SK-N-SH treated with all-trans-retinoic acid at 6 μM for 48 hours (cell line): ENCODE results near the gene DPP6.

Source experiments
- ATAC-seq: fragments of 200-7000 bp; cut with Tn5 transposase; 3 replicates; pipeline ENCODE4 v1.9.1; 2020; ENCODE audit warnings: mild to moderate bottlenecking, moderate library complexity
- ARNTL ChIP-seq: fragments of 450-650 bp; formaldehyde crosslinking; IDR thresholded peaks from 2 replicates; pipeline ENCODE4 v1.5.0; 2020; ENCODE audit warnings: low read depth, mild to moderate bottlenecking, moderate library complexity, borderline replicate concordance
- CREB5 ChIP-seq: fragments of 250-450 bp; sonication (Bioruptor Pico); IDR thresholded peaks from 2 replicates; pipeline ENCODE4 v1.5.1; 2020; ENCODE audit warnings: low read depth, mild to moderate bottlenecking, moderate library complexity
- CSDC2 ChIP-seq: fragments of 250-450 bp; sonication (Bioruptor Pico); IDR thresholded peaks from 2 replicates; pipeline ENCODE4 v1.5.0; 2020; ENCODE audit warnings: mild to moderate bottlenecking, moderate library complexity
- ESRRG ChIP-seq: fragments of 250-450 bp; sonication (Bioruptor Pico); IDR thresholded peaks from 2 replicates; pipeline ENCODE4 v1.6.1; 2021; ENCODE audit warnings: mild to moderate bottlenecking
- GLIS3 ChIP-seq: fragments of 250-450 bp; sonication (Bioruptor Pico); IDR thresholded peaks from 2 replicates; pipeline ENCODE4 v1.5.0; 2020; ENCODE audit warnings: mild to moderate bottlenecking, moderate library complexity
- ISL1 ChIP-seq: fragments of 250-450 bp; sonication (Bioruptor Pico); IDR thresholded peaks from 2 replicates; pipeline ENCODE4 v2.1.2; 2022; ENCODE audit warnings: mild to moderate bottlenecking, moderate library complexity
- OSR1 ChIP-seq: fragments of 250-450 bp; sonication (Bioruptor Pico); IDR thresholded peaks from 2 replicates; pipeline ENCODE4 v1.8.0; 2022; ENCODE audit warnings: moderate library complexity, mild to moderate bottlenecking, inconsistent platforms
- PATZ1 ChIP-seq: fragments of 250-450 bp; sonication (Bioruptor Pico); IDR thresholded peaks from 2 replicates; pipeline ENCODE4 v1.8.0; 2020; ENCODE audit warnings: mild to moderate bottlenecking, moderate library complexity, borderline replicate concordance
- POU6F1 ChIP-seq: fragments of 250-450 bp; sonication (Bioruptor Pico); IDR thresholded peaks from 2 replicates; pipeline ENCODE4 v1.8.0; 2021; ENCODE audit warnings: low read depth, mild to moderate bottlenecking, moderate library complexity, borderline replicate concordance
- PPARA ChIP-seq: fragments of 250-450 bp; sonication (Bioruptor Pico); IDR thresholded peaks from 2 replicates; pipeline ENCODE4 v1.5.0; 2020; ENCODE audit warnings: mild to moderate bottlenecking, borderline replicate concordance
- RARB ChIP-seq: fragments of 250-450 bp; sonication (Bioruptor Pico); IDR thresholded peaks from 2 replicates; pipeline ENCODE4 v1.8.0; 2021; ENCODE audit warnings: mild to moderate bottlenecking, moderate library complexity
- SNAI2 ChIP-seq: fragments of 250-450 bp; sonication (Bioruptor Pico); IDR thresholded peaks from 2 replicates; pipeline ENCODE4 v1.5.0; 2020; ENCODE audit warnings: mild to moderate bottlenecking, moderate library complexity
- TCF4 ChIP-seq: fragments of 250-450 bp; sonication (Bioruptor Pico); IDR thresholded peaks from 2 replicates; pipeline ENCODE4 v1.8.0; 2021; ENCODE audit warnings: mild to moderate bottlenecking, moderate library complexity, borderline replicate concordance
- TOX ChIP-seq: fragments of 250-450 bp; sonication (Bioruptor Pico); IDR thresholded peaks from 2 replicates; pipeline ENCODE4 v1.8.0; 2021; ENCODE audit warnings: mild to moderate bottlenecking, moderate library complexity, borderline replicate concordance
- ZC3H10 ChIP-seq: fragments of 250-450 bp; sonication (Bioruptor Pico); IDR thresholded peaks from 2 replicates; pipeline ENCODE4 v1.5.1; 2021; ENCODE audit warnings: mild to moderate bottlenecking, moderate library complexity
- ZNF70 ChIP-seq: fragments of 450-650 bp; formaldehyde crosslinking; IDR thresholded peaks from 2 replicates; pipeline ENCODE4 v1.5.0; 2020; ENCODE audit warnings: mild to moderate bottlenecking, moderate library complexity
- ZNF8 ChIP-seq: fragments of 450-650 bp; formaldehyde crosslinking; IDR thresholded peaks from 2 replicates; pipeline ENCODE4 v1.5.0; 2020; ENCODE audit warnings: mild to moderate bottlenecking, moderate library complexity
- TF ChIP-seq, protein P1 (sequence below): fragments of 250-450 bp; sonication (Bioruptor Pico); IDR thresholded peaks from 2 replicates; pipeline ENCODE4 v1.5.0; 2020; ENCODE audit warnings: mild to moderate bottlenecking, moderate library complexity
- TF ChIP-seq, protein P2 (sequence below): fragments of 250-450 bp; sonication (Bioruptor Pico); IDR thresholded peaks from 2 replicates; pipeline ENCODE4 v1.5.1; 2021; ENCODE audit warnings: mild to moderate bottlenecking, moderate library complexity

DPP6 gene

GRCh38 chr7:154438571-154439367 lies 386.6 kb downstream of the DPP6 start (continued):
- TF ChIP-seq PATZ1 (CRISPR knock-in tag) = no peak
- TF ChIP-seq, all 23 proteins: peak for 0

DNA sequence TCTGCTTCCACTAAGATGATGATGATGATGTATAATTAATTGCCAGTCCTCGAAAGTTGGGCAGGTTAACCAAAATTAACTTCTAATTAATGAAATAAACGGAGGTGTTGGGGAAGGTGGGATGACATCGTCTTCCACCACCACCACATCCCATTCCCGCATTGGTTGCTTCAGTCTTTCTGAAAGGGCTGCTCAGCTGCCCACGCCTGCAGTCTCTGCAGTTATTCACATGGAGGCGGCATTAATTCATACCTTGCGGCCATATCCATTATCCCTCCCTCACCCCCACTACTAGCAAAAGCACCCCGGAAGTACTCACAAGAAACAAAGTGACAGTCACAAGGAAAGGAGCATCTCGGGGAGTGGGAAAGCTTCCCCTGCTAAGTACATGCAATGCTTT lies 387.9 kb downstream of the DPP6 start:
- ATAC-seq = no peak
- no peak for TF ChIP-seq ZC3H10 (CRISPR knock-in tag)
- no peak for TF ChIP-seq POU6F1 (CRISPR knock-in tag)
- no peak for TF ChIP-seq CREB5 (CRISPR knock-in tag)
- TF ChIP-seq ZNF70 (CRISPR knock-in tag) = no peak
- TF ChIP-seq, protein P1, sequence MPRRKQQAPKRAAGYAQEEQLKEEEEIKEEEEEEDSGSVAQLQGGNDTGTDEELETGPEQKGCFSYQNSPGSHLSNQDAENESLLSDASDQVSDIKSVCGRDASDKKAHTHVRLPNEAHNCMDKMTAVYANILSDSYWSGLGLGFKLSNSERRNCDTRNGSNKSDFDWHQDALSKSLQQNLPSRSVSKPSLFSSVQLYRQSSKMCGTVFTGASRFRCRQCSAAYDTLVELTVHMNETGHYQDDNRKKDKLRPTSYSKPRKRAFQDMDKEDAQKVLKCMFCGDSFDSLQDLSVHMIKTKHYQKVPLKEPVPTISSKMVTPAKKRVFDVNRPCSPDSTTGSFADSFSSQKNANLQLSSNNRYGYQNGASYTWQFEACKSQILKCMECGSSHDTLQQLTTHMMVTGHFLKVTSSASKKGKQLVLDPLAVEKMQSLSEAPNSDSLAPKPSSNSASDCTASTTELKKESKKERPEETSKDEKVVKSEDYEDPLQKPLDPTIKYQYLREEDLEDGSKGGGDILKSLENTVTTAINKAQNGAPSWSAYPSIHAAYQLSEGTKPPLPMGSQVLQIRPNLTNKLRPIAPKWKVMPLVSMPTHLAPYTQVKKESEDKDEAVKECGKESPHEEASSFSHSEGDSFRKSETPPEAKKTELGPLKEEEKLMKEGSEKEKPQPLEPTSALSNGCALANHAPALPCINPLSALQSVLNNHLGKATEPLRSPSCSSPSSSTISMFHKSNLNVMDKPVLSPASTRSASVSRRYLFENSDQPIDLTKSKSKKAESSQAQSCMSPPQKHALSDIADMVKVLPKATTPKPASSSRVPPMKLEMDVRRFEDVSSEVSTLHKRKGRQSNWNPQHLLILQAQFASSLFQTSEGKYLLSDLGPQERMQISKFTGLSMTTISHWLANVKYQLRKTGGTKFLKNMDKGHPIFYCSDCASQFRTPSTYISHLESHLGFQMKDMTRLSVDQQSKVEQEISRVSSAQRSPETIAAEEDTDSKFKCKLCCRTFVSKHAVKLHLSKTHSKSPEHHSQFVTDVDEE (CRISPR knock-in tag) = no peak
- TF ChIP-seq, protein P2, sequence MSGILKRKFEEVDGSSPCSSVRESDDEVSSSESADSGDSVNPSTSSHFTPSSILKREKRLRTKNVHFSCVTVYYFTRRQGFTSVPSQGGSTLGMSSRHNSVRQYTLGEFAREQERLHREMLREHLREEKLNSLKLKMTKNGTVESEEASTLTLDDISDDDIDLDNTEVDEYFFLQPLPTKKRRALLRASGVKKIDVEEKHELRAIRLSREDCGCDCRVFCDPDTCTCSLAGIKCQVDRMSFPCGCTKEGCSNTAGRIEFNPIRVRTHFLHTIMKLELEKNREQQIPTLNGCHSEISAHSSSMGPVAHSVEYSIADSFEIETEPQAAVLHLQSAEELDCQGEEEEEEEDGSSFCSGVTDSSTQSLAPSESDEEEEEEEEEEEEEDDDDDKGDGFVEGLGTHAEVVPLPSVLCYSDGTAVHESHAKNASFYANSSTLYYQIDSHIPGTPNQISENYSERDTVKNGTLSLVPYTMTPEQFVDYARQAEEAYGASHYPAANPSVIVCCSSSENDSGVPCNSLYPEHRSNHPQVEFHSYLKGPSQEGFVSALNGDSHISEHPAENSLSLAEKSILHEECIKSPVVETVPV (CRISPR knock-in tag) = no peak
- TF ChIP-seq RARB = no peak
- TF ChIP-seq ZNF8 (CRISPR knock-in tag) = no peak
- TF ChIP-seq TCF4 (CRISPR knock-in tag) = no peak
- TF ChIP-seq PATZ1 (CRISPR knock-in tag) = no peak

DNA sequence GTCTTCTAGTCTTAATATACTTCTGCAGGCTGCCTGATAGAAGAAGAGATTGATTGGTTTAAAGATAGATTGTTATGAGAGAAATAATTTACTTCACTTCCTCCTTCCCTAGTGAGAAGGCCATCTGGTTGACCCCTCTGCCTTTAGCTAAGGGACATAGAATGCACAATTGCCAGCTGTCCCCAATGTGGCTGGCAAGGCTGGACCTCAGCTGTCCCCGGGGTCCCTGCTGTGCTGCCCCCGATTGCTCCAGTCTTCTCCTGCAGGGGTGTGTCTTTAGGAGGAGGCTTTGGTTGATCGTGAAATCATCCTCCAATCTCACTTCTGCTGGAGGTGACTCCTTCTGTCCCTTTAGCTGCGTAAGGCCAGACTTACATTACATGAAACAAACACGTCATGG lies 388.5 kb downstream of the DPP6 start:
- no peak for ATAC-seq
- TF ChIP-seq PATZ1 (CRISPR knock-in tag) = no peak
- no peak for TF ChIP-seq GLIS3 (CRISPR knock-in tag)
- TF ChIP-seq SNAI2 = no peak
- no peak for TF ChIP-seq ESRRG (CRISPR knock-in tag)
- no peak for TF ChIP-seq ARNTL
- no peak for TF ChIP-seq ZC3H10 (CRISPR knock-in tag)
- TF ChIP-seq CSDC2 (CRISPR knock-in tag) = no peak
- TF ChIP-seq, protein P1 (CRISPR knock-in tag) = no peak
- no peak for TF ChIP-seq PPARA (CRISPR knock-in tag)
- no peak for TF ChIP-seq ISL1 (CRISPR knock-in tag)
- TF ChIP-seq TOX = no peak
- no peak for TF ChIP-seq OSR1
- TF ChIP-seq CREB5 (CRISPR knock-in tag) = no peak
